ENCODE data around the gene KRTAP5-2.

KRTAP5-2 gene

GRCh38 chr11:1633864-1634263, 35.8 kb upstream of the KRTAP5-2 start:
- H3K4me3 ChIP-seq (ENCODE audit: low read depth, low read length): no peak overlapping the region
- TF ChIP-seq CTCF (IDR thresholded peaks at IDR 0.05; ENCODE audit: control insufficient read depth, extremely low read depth, insufficient read depth): no peak
- no peak for DNase-seq (ENCODE audit: low read depth)

DNA sequence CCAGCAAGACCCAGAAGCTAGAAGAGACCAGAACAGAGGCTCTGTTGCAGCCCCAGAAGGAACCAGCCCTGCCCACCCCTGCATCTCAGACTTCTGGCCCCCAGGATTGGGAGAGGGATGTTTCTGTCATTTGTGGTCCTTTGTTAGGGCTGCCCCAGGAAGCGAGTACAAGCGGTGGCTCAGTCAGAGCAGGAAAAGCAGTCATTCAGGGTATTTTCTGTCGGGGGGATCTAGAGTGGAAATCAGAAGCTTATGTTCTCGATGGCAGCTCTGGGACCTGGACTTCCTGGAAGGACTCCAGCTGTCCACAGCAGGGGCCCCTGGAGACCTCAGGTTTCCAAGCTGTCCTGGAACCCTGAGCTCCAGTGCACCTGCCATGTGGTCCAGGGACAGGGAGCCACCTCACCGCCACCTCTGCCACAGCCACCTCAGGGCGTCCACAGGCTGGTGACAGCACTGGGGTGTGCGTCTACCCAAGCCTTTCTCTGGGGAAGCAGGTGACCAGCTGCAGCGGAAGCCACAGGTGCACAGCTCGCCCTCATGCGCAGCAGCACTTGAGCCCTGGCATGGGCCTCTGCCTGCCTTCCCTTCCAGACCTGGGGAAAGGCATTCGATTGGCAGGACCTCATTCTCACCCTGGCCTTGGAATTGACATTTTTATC, 34.1 kb upstream of the KRTAP5-2 start:
- no peak for DNase-seq (ENCODE audit: low read depth)
- no peak overlapping the region for H3K4me3 ChIP-seq (ENCODE audit: low read depth, low read length)
- TF ChIP-seq CTCF (IDR thresholded peaks at IDR 0.05; ENCODE audit: control insufficient read depth, extremely low read depth, insufficient read depth): no peak

- DNase-seq (ENCODE audit: low read depth): no peak
- TF ChIP-seq CTCF (IDR thresholded peaks at IDR 0.05; ENCODE audit: control insufficient read depth, extremely low read depth, insufficient read depth): no peak
- H3K4me3 ChIP-seq (ENCODE audit: low read depth, low read length): no peak overlapping the region
These were observed 33.0 kb upstream of the KRTAP5-2 start for GRCh38 chr11:1631066-1631568.

DNA sequence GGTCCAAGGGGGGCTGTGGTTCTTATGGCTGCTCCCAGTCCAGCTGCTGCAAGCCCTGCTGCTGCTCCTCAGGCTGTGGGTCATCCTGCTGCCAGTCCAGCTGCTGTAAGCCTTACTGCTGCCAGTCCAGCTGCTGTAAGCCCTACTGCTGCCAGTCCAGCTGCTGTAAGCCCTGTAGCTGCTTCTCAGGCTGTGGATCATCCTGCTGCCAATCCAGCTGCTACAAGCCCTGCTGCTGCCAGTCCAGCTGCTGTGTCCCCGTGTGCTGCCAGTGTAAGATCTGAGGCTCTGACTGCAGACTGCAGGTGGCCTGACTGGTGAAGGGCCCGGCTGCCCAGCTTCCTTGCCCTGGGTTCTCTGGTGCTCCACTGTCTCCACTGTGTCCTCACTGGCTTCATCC, 32.2 kb upstream of the KRTAP5-2 start:
- no peak for DNase-seq (ENCODE audit: low read depth)
- no peak overlapping the region for H3K4me3 ChIP-seq (ENCODE audit: low read depth, low read length)
- no peak for TF ChIP-seq CTCF (IDR thresholded peaks at IDR 0.05; ENCODE audit: control insufficient read depth, extremely low read depth, insufficient read depth)

DNA sequence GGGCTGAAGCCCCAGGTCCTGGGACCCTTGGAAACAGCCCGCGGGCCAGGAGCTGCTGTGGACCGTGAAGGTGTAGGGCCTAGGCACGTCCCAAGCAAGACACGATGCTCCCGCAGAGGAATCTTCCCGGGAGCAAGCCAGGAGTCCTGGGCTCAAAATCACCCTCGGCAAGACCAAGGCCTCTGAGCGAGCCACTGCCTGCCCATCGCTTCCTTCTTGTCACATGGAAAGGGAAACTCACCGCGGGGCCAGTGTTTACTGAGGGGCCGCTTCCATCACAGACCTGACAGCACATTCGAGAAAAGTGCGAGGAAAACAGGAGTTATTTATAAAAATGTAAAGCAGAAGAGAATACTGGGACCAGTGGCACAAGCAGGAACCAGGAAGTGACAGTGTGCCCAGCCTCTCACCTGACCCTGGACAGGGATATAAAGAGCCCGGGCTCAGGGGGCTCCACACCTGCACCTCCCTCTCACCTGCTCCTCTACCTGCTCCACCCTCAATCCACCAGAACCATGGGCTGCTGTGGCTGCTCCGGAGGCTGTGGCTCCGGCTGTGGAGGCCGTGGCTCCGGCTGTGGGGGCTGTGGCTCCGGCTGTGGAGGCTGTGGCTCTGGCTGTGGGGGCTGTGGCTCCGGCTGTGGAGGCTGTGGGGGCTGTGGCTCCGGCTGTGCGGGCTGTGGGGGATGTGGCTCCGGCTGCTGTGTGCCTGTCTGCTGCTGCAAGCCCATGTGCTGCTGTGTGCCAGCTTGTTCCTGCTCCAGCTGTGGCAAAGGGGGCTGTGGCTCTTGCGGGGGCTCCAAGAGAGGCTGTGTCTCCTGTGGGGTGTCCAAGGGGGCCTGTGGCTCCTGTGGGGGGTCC, 31.5 kb upstream of the KRTAP5-2 start, which contains the start of gene KRTAP5-5:
TSS of gene KRTAP5-5 (plus strand) at position 450 of the 860 bp plus-strand sequence. CDS start at position 516, 66 bp downstream.
- no peak for DNase-seq (ENCODE audit: low read depth)
- H3K4me3 ChIP-seq (ENCODE audit: low read depth, low read length): no peak within 1 kb of the TSS
- TF ChIP-seq CTCF (IDR thresholded peaks at IDR 0.05; ENCODE audit: control insufficient read depth, extremely low read depth, insufficient read depth): no peak

DNA sequence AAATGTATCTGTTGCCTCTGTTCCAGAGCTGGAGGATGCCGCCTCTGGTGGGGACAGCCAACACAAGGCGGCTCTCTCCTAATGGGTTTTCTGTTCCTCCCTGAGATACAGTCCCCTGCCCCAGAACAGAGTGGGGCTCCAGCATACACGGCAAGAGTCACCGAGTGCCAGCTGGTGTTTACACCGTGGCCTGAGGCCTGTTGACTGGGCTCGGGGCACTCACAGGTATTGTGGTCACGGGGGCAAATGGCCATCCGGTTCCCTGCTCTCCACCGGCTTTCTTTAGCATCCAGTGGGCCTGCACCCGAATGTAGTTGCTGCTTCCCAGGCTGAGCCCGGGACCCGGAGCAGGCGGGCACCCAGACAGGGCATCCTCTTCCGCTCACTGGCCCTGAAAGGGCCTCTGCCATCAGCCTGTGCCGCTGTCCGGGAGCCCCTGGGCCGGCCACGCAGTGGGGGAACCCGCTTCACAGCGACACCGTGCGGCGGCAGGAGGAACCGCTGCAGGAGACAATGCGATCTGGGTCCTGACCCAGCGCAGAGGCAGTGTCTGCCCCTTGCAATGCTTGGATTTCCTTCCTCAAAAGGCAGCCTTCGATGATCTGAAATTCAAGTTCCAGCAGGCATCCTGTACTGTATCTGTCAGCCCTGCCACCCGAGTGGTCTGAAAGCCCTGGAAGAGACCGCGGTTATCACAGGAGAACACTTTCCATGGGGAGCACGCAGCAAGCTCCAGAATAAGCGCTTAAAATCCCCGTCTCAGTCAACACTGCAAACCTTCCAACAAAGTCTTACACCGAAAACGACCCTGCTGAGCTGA, 30.6 kb upstream of the KRTAP5-2 start:
- H3K4me3 ChIP-seq (ENCODE audit: low read depth, low read length): no peak overlapping the region
- DNase-seq (ENCODE audit: low read depth): no peak
- peak; percentile 92 for TF ChIP-seq CTCF (IDR thresholded peaks at IDR 0.05; ENCODE audit: control insufficient read depth, extremely low read depth, insufficient read depth)

All from LNCaP clone FGC (cell line).